SU-DHL-6 (cell line): Measurements from ENCODE around the gene POU2AF2.

Experiments used
- H2AFZ ChIP-seq: fragments of 200-600 bp; sonication (generic); 2 replicates; pipeline ENCODE4 v1.6.1; 2014; ENCODE audit warnings: low read depth, mild to moderate bottlenecking, moderate library complexity, mixed read lengths, antibody characterized with exemption, low read length; ENCODE audit not compliant: severe bottlenecking
- H3F3A ChIP-seq: fragments of 200-600 bp; shearing (Covaris generic); 2 replicates; pipeline ENCODE4 v1.6.0; 2016; ENCODE audit warnings: antibody characterized with exemption, mild to moderate bottlenecking; ENCODE audit not compliant: insufficient read depth
- H3K27ac ChIP-seq: fragments of 200-600 bp; sonication (generic); 2 replicates; pipeline ENCODE4 v1.5.1; 2016; ENCODE audit warnings: low read depth, mild to moderate bottlenecking, low read length, moderate library complexity, mixed read lengths
- H3K27me3 ChIP-seq: fragments of 200-600 bp; sonication (generic), shearing (Covaris generic); 2 replicates; pipeline ENCODE4 v1.6.0; 2014; ENCODE audit warnings: mild to moderate bottlenecking, low read length
- H3K36me3 ChIP-seq: fragments of 200-600 bp; sonication (generic); 2 replicates; pipeline ENCODE4 v1.6.1; 2014; ENCODE audit warnings: mild to moderate bottlenecking, low read length, mixed read lengths
- H3K4me2 ChIP-seq: fragments of 300-600, 200-600 bp; shearing (Covaris generic), sonication (generic); 2 replicates; pipeline ENCODE4 v1.6.0; 2014; ENCODE audit warnings: low read length, low read depth, mild to moderate bottlenecking; ENCODE audit not compliant: poor library complexity, severe bottlenecking
- H3K4me3 ChIP-seq: fragments of 200-600 bp; sonication (generic); 2 replicates; pipeline ENCODE4 v1.5.1; 2014; ENCODE audit warnings: antibody characterized with exemption, low read length, mild to moderate bottlenecking, mixed read lengths; ENCODE audit not compliant: insufficient read depth, poor library complexity, severe bottlenecking
- H3K79me2 ChIP-seq: fragments of 200-600 bp; sonication (generic); 2 replicates; pipeline ENCODE4 v1.6.1; 2014; ENCODE audit warnings: mild to moderate bottlenecking, low read length, moderate library complexity; ENCODE audit not compliant: insufficient read depth
- H3K9ac ChIP-seq: fragments of 200-600 bp; sonication (generic); 2 replicates; pipeline ENCODE4 v1.7.0; 2014; ENCODE audit warnings: mild to moderate bottlenecking, low read length
- H3K9me2 ChIP-seq: fragments of 200-600 bp; sonication (generic); replicated peaks from 2 replicates; pipeline ENCODE4 v1.6.1; 2014; ENCODE audit warnings: low read length; ENCODE audit not compliant: insufficient read depth
- H3K9me3 ChIP-seq: fragments of 200-600 bp; sonication (generic); 2 replicates; pipeline ENCODE4 v1.6.1; 2014; ENCODE audit warnings: low read length, mixed read lengths; ENCODE audit not compliant: insufficient read depth
- H4K20me1 ChIP-seq: fragments of 200-600 bp; sonication (generic); 2 replicates; pipeline ENCODE4 v1.6.1; 2014; ENCODE audit warnings: low read depth, mild to moderate bottlenecking, antibody characterized with exemption, low read length, moderate library complexity, mixed read lengths
- CTCF ChIP-seq: fragments of 200-600 bp; sonication (generic); IDR thresholded peaks from one replicate; pipeline ENCODE4 v1.5.1; 2017; ENCODE audit warnings: antibody characterized with exemption, mild to moderate bottlenecking, low read length, moderate library complexity; ENCODE audit not compliant: insufficient read depth, poor library complexity, severe bottlenecking
- EZH2phosphoT487 ChIP-seq: fragments of 200-600 bp; sonication (generic), shearing (Covaris generic); conservative IDR thresholded peaks from 2 replicates; pipeline ENCODE4 v1.6.1; 2018; ENCODE audit warnings: mild to moderate bottlenecking, antibody characterized with exemption, low read length, moderate library complexity, mixed read lengths

The POU2AF2 gene

GRCh38 chr11:111231836-111232235 is 13.7 kb upstream of the POU2AF2 start:
- no peaks in the 10 kb centered on the region for H3K27me3 ChIP-seq
- no peaks in the 10 kb centered on the region for H4K20me1 ChIP-seq
- H3K36me3 ChIP-seq, result no peaks in the 10 kb centered on the region
- H3K79me2 ChIP-seq, result no peaks in the 10 kb centered on the region
- no peaks in the 10 kb centered on the region for H3F3A ChIP-seq
- H3K9me3 ChIP-seq, result no peaks in the 10 kb centered on the region
- no peak for TF ChIP-seq EZH2phosphoT487
- no peak for TF ChIP-seq CTCF
- H3K4me3 ChIP-seq, result no peak overlapping the region
- no peak overlapping the region for H2AFZ ChIP-seq
- no peaks in the 10 kb centered on the region for H3K9me2 ChIP-seq
- H3K9ac ChIP-seq, result no peak overlapping the region
- H3K27ac ChIP-seq, result no peak overlapping the region
- H3K4me2 ChIP-seq, result no peak overlapping the region

- Histone ChIP-seq H3K9me2 (no peaks in the 10 kb centered on the region), H3K9me3 (no peaks in the 10 kb centered on the region), H3F3A (no peaks in the 10 kb centered on the region), H3K79me2 (no peaks in the 10 kb centered on the region), H3K27ac (no peak overlapping the region), H3K4me2 (peak overlapping the region; percentile 22), H3K27me3 (no peaks in the 10 kb centered on the region), H3K4me3 (no peak overlapping the region), H3K36me3 (no peaks in the 10 kb centered on the region), H2AFZ (no peak overlapping the region), H3K9ac (no peak overlapping the region), H4K20me1 (no peaks in the 10 kb centered on the region)
- TF ChIP-seq CTCF, result no peak
- no peak for TF ChIP-seq EZH2phosphoT487
Observed at GRCh38 chr11:111236383-111236782, 9.1 kb upstream of the POU2AF2 start.

GRCh38 chr11:111237926-111238325 is 7.6 kb upstream of the POU2AF2 start:
- Histone ChIP-seq H3K36me3 (no peaks in the 10 kb centered on the region), H3K9me3 (no peaks in the 10 kb centered on the region), H3K4me3 (no peak overlapping the region), H4K20me1 (no peaks in the 10 kb centered on the region), H2AFZ (no peak overlapping the region), H3F3A (no peaks in the 10 kb centered on the region), H3K27me3 (no peaks in the 10 kb centered on the region), H3K9me2 (no peaks in the 10 kb centered on the region), H3K27ac (no peak overlapping the region), H3K79me2 (no peaks in the 10 kb centered on the region), H3K4me2 (no peak overlapping the region), H3K9ac (no peak overlapping the region)
- TF ChIP-seq EZH2phosphoT487, result no peak
- TF ChIP-seq CTCF, result no peak
